H9 (cell line): ENCODE results near the gene DLGAP4. TPM values are rescaled to one million over a fixed set of nuclear protein-coding genes. Genes with fewer than 3 reads are reported as not detected.

Experiments used
- DNase-seq: peaks from one replicate; pipeline ENCODE4 v3.0.0-alpha.2; 2017
- H2AFZ ChIP-seq: one replicate; pipeline ENCODE4 v1.6.1; 2013; ENCODE audit warnings: mild to moderate bottlenecking, low read length, control low read depth, moderate library complexity
- H2AK5ac ChIP-seq: 2 replicates; pipeline ENCODE4 v1.6.1; 2013; ENCODE audit warnings: low read length, control low read depth, mixed read lengths; ENCODE audit not compliant: insufficient read length
- H2BK120ac ChIP-seq: one replicate; pipeline ENCODE4 v1.6.1; 2013; ENCODE audit warnings: low read depth, mild to moderate bottlenecking, low read length, control low read depth, inconsistent platforms; ENCODE audit not compliant: poor library complexity, severe bottlenecking
- H2BK12ac ChIP-seq: 2 replicates; pipeline ENCODE4 v1.6.1; 2013; ENCODE audit warnings: low read length, control low read depth, mixed read lengths, low read depth; ENCODE audit not compliant: insufficient read length
- H2BK15ac ChIP-seq: 2 replicates; pipeline ENCODE4 v1.6.1; 2013; ENCODE audit warnings: low read depth, low read length, control low read depth
- H2BK20ac ChIP-seq: one replicate; pipeline ENCODE4 v1.6.1; 2013; ENCODE audit warnings: low read depth, mild to moderate bottlenecking, low read length, control low read depth, inconsistent platforms; ENCODE audit not compliant: poor library complexity, severe bottlenecking
- H2BK5ac ChIP-seq: 2 replicates; pipeline ENCODE4 v1.6.1; 2013; ENCODE audit warnings: low read length, control low read depth, mixed read lengths; ENCODE audit not compliant: insufficient read length
- H3K14ac ChIP-seq: 2 replicates; pipeline ENCODE4 v1.6.1; 2013; ENCODE audit warnings: low read length, control low read depth; ENCODE audit not compliant: insufficient read depth
- H3K18ac ChIP-seq: 2 replicates; pipeline ENCODE4 v1.6.1; 2013; ENCODE audit warnings: low read depth, mild to moderate bottlenecking, mixed read lengths, low read length, control low read depth; ENCODE audit not compliant: insufficient read length
- H3K23ac ChIP-seq: 2 replicates; pipeline ENCODE4 v1.6.1; 2013; ENCODE audit warnings: low read length, control low read depth, mixed read lengths, low read depth; ENCODE audit not compliant: insufficient read length
- H3K23me2 ChIP-seq: 2 replicates; pipeline ENCODE4 v1.6.1; 2013; ENCODE audit warnings: low read depth, mild to moderate bottlenecking, mixed read lengths, low read length, control low read depth; ENCODE audit not compliant: insufficient read length, poor library complexity, severe bottlenecking
- H3K27ac ChIP-seq: 2 replicates; pipeline ENCODE4 v1.5.1; 2013; ENCODE audit warnings: low read length, control low read depth, mixed read lengths, low read depth; ENCODE audit not compliant: insufficient read length
- H3K27me3 ChIP-seq: 2 replicates; pipeline ENCODE4 v1.6.1; 2013; ENCODE audit warnings: low read length, control low read depth, inconsistent platforms; ENCODE audit not compliant: insufficient read depth
- H3K4ac ChIP-seq: 2 replicates; pipeline ENCODE4 v1.6.1; 2013; ENCODE audit warnings: low read depth, mild to moderate bottlenecking, control low read depth, inconsistent platforms, low read length, moderate library complexity
- H3K4me1 ChIP-seq: 2 replicates; pipeline ENCODE4 v1.6.1; 2013; ENCODE audit warnings: low read length, control low read depth, inconsistent platforms; ENCODE audit not compliant: insufficient read depth
- H3K4me2 ChIP-seq: 2 replicates; pipeline ENCODE4 v1.6.1; 2013; ENCODE audit warnings: low read length, control low read depth, mixed read lengths; ENCODE audit not compliant: insufficient read length, insufficient read depth
- H3K56ac ChIP-seq: 2 replicates; pipeline ENCODE4 v1.6.1; 2013; ENCODE audit warnings: low read depth, mild to moderate bottlenecking, mixed read lengths, low read length, control low read depth; ENCODE audit not compliant: insufficient read length
- H3K79me1 ChIP-seq: 2 replicates; pipeline ENCODE4 v1.6.1; 2013; ENCODE audit warnings: low read depth, mild to moderate bottlenecking, moderate library complexity, low read length, control low read depth, inconsistent platforms; ENCODE audit not compliant: insufficient read depth, poor library complexity, severe bottlenecking
- H3K79me2 ChIP-seq: 2 replicates; pipeline ENCODE4 v1.6.1; 2013; ENCODE audit warnings: low read length, control low read depth, inconsistent platforms; ENCODE audit not compliant: insufficient read depth
- H3K9ac ChIP-seq: 2 replicates; pipeline ENCODE4 v1.6.1; 2013; ENCODE audit warnings: low read length, control low read depth, mixed read lengths; ENCODE audit not compliant: insufficient read length; ENCODE audit errors: extremely low read depth
- H3K9me3 ChIP-seq: one replicate; pipeline ENCODE4 v1.6.1; 2013; ENCODE audit warnings: low read depth, low read length, inconsistent platforms; ENCODE audit not compliant: control insufficient read depth
- H3T11ph ChIP-seq: one replicate; pipeline ENCODE4 v1.6.1; 2013; ENCODE audit warnings: mild to moderate bottlenecking, low read length, control low read depth, inconsistent platforms
- H4K20me1 ChIP-seq: one replicate; pipeline ENCODE4 v1.6.1; 2013; ENCODE audit not compliant: control insufficient read depth, insufficient read length, insufficient read depth
- H4K5ac ChIP-seq: 2 replicates; pipeline ENCODE4 v1.6.1; 2013; ENCODE audit warnings: low read depth, mild to moderate bottlenecking, mixed read lengths, low read length, control low read depth; ENCODE audit not compliant: insufficient read length
- H4K8ac ChIP-seq: replicated peaks from 2 replicates; pipeline ENCODE4 v1.6.1; 2013; ENCODE audit warnings: low read length, control low read depth, mixed read lengths, low read depth; ENCODE audit not compliant: insufficient read length
- H4K91ac ChIP-seq: 2 replicates; pipeline ENCODE4 v1.6.1; 2013; ENCODE audit warnings: low read depth, mild to moderate bottlenecking, moderate library complexity, mixed read lengths, low read length, control low read depth; ENCODE audit not compliant: insufficient read length
- H3K27ac Mint-ChIP-seq, 3 experiments: 2 replicates in 2 of 3; 3 replicates in 1 of 3; pipeline ENCODE4 v1.8.0; 2020 to 2021; ENCODE audit warnings: mixed read lengths in 3 of 3, mild to moderate bottlenecking in 1 of 3, moderate library complexity in 1 of 3
- H3K27me3 Mint-ChIP-seq: 2 replicates; pipeline ENCODE4 v1.8.0; 2021; ENCODE audit warnings: low read depth, mild to moderate bottlenecking, moderate library complexity, mixed read lengths
- H3K36me3 Mint-ChIP-seq, 3 experiments: 2 replicates in 2 of 3; 3 replicates in 1 of 3; pipeline ENCODE4 v1.8.0; 2020 to 2021; ENCODE audit warnings: low read depth in 3 of 3, mixed read lengths in 3 of 3; ENCODE audit not compliant: insufficient read depth in 1 of 3
- H3K4me1 Mint-ChIP-seq, 2 experiments: 2 replicates each; pipeline ENCODE4 v1.8.0; 2020; ENCODE audit warnings: mixed read lengths in 2 of 2
- H3K4me3 Mint-ChIP-seq, 2 experiments: 2 replicates in 1 of 2; 3 replicates in 1 of 2; pipeline ENCODE4 v1.8.0; 2020 to 2021; ENCODE audit warnings: mild to moderate bottlenecking in 2 of 2, mixed read lengths in 2 of 2, moderate library complexity in 1 of 2
- H3K9me3 Mint-ChIP-seq, 2 experiments: 2 replicates in 1 of 2; 3 replicates in 1 of 2; pipeline ENCODE4 v1.8.0; 2020; ENCODE audit warnings: mild to moderate bottlenecking in 2 of 2, mixed read lengths in 2 of 2, moderate library complexity in 1 of 2
- CTCF ChIP-seq: fragments of 200-600 bp; sonication (generic); conservative IDR thresholded peaks from 3 replicates; pipeline ENCODE4 v1.8.0; 2021; ENCODE audit warnings: antibody characterized with exemption, mild to moderate bottlenecking
- WGBS: extraction: QIAGEN DNeasy Blood & Tissue Kit; methylation state at CpG from one replicate; pipeline ENCODE4 v1.1.7; 2013; ENCODE audit warnings: missing lambda C conversion rate, low lambda C conversion rate, mixed read lengths; ENCODE audit not compliant: insufficient read length; ENCODE audit errors: extremely low coverage; 5-methylcytosine and 5-hydroxymethylcytosine counted together
- total RNA-seq: library from RNA; stranded (reverse); gene quantifications from 2 replicates; pipeline ENCODE4 v1.2.1, GENCODE V29; 2021

DLGAP4 gene
- total RNA-seq, 1 experiment from 2014 or later: 48.0 TPM

- H2BK5ac ChIP-seq: no peak overlapping the region
- H2AFZ ChIP-seq: no peak overlapping the region
- H2BK15ac ChIP-seq: no peak overlapping the region
- H3K4me1 ChIP-seq: no peaks in the 10 kb centered on the region
- peak; percentile 52 for DNase-seq
- H2AK5ac ChIP-seq: no peak overlapping the region
- no peak overlapping the region for H3K18ac ChIP-seq
- H3K27me3 ChIP-seq: no peaks in the 10 kb centered on the region
- H4K5ac ChIP-seq: no peak overlapping the region
- H3K23me2 ChIP-seq: no peaks in the 10 kb centered on the region
- Mint-ChIP-seq H3K9me3 (no peaks in the 10 kb centered on the region; a peak in 2 of 5 replicates), H3K27ac (peak overlapping the region in 1 of 3 experiments; percentile 47; a peak in 1 of 7 replicates), H3K27me3 (peaks cover 4% of the 10 kb centered on the region), H3K4me1 (peaks cover 15 to 16% of the 10 kb centered on the region in 2 experiments), H3K4me3 (no peak overlapping the region), H3K36me3 (no peaks in the 10 kb centered on the region)
- no peak overlapping the region for H3K4me2 ChIP-seq
- H4K8ac ChIP-seq: no peak overlapping the region
- no CpG with 5 or more reads among the region's 11 CpGs for WGBS
- H3K14ac ChIP-seq: no peak overlapping the region
- no peak overlapping the region for H3T11ph ChIP-seq
- H2BK20ac ChIP-seq: no peak overlapping the region
- H3K79me2 ChIP-seq: no peaks in the 10 kb centered on the region
- H3K9ac ChIP-seq: no peak overlapping the region
- no peak overlapping the region for H4K91ac ChIP-seq
- H4K20me1 ChIP-seq: no peaks in the 10 kb centered on the region
- H3K56ac ChIP-seq: no peak overlapping the region
- no peak overlapping the region for H3K27ac ChIP-seq
- no peak for TF ChIP-seq CTCF
- H3K9me3 ChIP-seq: no peaks in the 10 kb centered on the region
- H3K23ac ChIP-seq: no peak overlapping the region
- H3K4ac ChIP-seq: no peak overlapping the region
- no peak overlapping the region for H2BK120ac ChIP-seq
- no peak overlapping the region for H2BK12ac ChIP-seq
- no peaks in the 10 kb centered on the region for H3K79me1 ChIP-seq
Observed at GRCh38 chr20:36352843-36353553, 46.9 kb downstream of the DLGAP4 start.
